SJSA1 (cell line): ENCODE measurements around the gene STAP2. TPM values are rescaled to one million over a fixed set of nuclear protein-coding genes. Genes with fewer than 3 reads are reported as not detected.

Source experiments
- DNase-seq, 2 experiments: peaks; one replicate each; pipeline ENCODE4 v3.0.0-alpha.2; 2015 to 2020; ENCODE audit warnings: low spot score in 2 of 2, low read depth in 1 of 2
- H3K27ac ChIP-seq: fragments of 250-450 bp; sonication (Bioruptor Pico); 2 replicates; pipeline ENCODE4 v1.5.1; 2020; ENCODE audit warnings: mild to moderate bottlenecking, moderate library complexity
- H3K27me3 ChIP-seq: fragments of 250-450 bp; sonication (Bioruptor Pico); replicated peaks from 2 replicates; pipeline ENCODE4 v1.5.1; 2020; ENCODE audit warnings: mild to moderate bottlenecking, moderate library complexity
- H3K36me3 ChIP-seq: fragments of 250-450 bp; sonication (Bioruptor Pico); 2 replicates; pipeline ENCODE4 v1.5.1; 2020; ENCODE audit warnings: mild to moderate bottlenecking
- H3K4me1 ChIP-seq: fragments of 250-450 bp; sonication (Bioruptor Pico); replicated peaks from 2 replicates; pipeline ENCODE4 v1.6.1; 2021; ENCODE audit warnings: mild to moderate bottlenecking
- H3K4me3 ChIP-seq: fragments of 250-450 bp; sonication (Bioruptor Pico); 2 replicates; pipeline ENCODE4 v1.5.1; 2020; ENCODE audit warnings: mild to moderate bottlenecking
- H3K9me3 ChIP-seq: fragments of 250-450 bp; sonication (Bioruptor Pico); replicated peaks from 2 replicates; pipeline ENCODE4 v1.5.1; 2020; ENCODE audit warnings: mild to moderate bottlenecking
- total RNA-seq: library from RNA; depleted of rRNA; stranded (reverse); fragments of >200 nt; shearing (Covaris generic); gene quantifications from 2 replicates; pipeline ENCODE4 v1.2.3, GENCODE V29; 2014

STAP2 gene
- total RNA-seq, 1 experiment from 2014 or later: 3.1 TPM

- no peaks in the 10 kb centered on the region for H3K27me3 ChIP-seq
- H3K36me3 ChIP-seq: no peaks in the 10 kb centered on the region
- H3K4me3 ChIP-seq: no peak overlapping the region
- H3K27ac ChIP-seq: no peak overlapping the region
- no peaks in the 10 kb centered on the region for H3K9me3 ChIP-seq
- H3K4me1 ChIP-seq: no peaks in the 10 kb centered on the region
- no peak for DNase-seq
Observed at GRCh38 chr19:4320419-4320818, 18.2 kb downstream of the STAP2 start.

GRCh38 chr19:4319067-4319718, 19.4 kb downstream of the STAP2 start:
- no peaks in the 10 kb centered on the region for H3K27me3 ChIP-seq
- H3K4me1 ChIP-seq: no peaks in the 10 kb centered on the region
- H3K9me3 ChIP-seq: no peaks in the 10 kb centered on the region
- no peaks in the 10 kb centered on the region for H3K36me3 ChIP-seq
- no peak overlapping the region for H3K4me3 ChIP-seq
- no peak for DNase-seq
- no peak overlapping the region for H3K27ac ChIP-seq

GRCh38 chr19:4318460-4318859, 20.2 kb downstream of the STAP2 start:
- no peak overlapping the region for H3K4me3 ChIP-seq
- no peak for DNase-seq
- no peaks in the 10 kb centered on the region for H3K4me1 ChIP-seq
- H3K27me3 ChIP-seq: no peaks in the 10 kb centered on the region
- H3K27ac ChIP-seq: no peak overlapping the region
- no peaks in the 10 kb centered on the region for H3K9me3 ChIP-seq
- no peaks in the 10 kb centered on the region for H3K36me3 ChIP-seq

GRCh38 chr19:4316956-4317355, 21.7 kb downstream of the STAP2 start:
- H3K36me3 ChIP-seq: no peaks in the 10 kb centered on the region
- no peak overlapping the region for H3K4me3 ChIP-seq
- no peaks in the 10 kb centered on the region for H3K9me3 ChIP-seq
- DNase-seq: no peak
- no peak overlapping the region for H3K27ac ChIP-seq
- H3K4me1 ChIP-seq: no peaks in the 10 kb centered on the region
- no peaks in the 10 kb centered on the region for H3K27me3 ChIP-seq

GRCh38 chr19:4313847-4314490, 24.7 kb downstream of the STAP2 start:
- H3K4me1 ChIP-seq: no peaks in the 10 kb centered on the region
- no peaks in the 10 kb centered on the region for H3K9me3 ChIP-seq
- H3K27me3 ChIP-seq: no peaks in the 10 kb centered on the region
- no peak overlapping the region for H3K4me3 ChIP-seq
- H3K36me3 ChIP-seq: no peaks in the 10 kb centered on the region
- no peak for DNase-seq
- H3K27ac ChIP-seq: no peak overlapping the region

GRCh38 chr19:4310247-4311121, 28.1 kb downstream of the STAP2 start:
- no peak overlapping the region for H3K27ac ChIP-seq
- H3K4me3 ChIP-seq: no peak overlapping the region
- no peaks in the 10 kb centered on the region for H3K27me3 ChIP-seq
- no peaks in the 10 kb centered on the region for H3K4me1 ChIP-seq
- no peaks in the 10 kb centered on the region for H3K36me3 ChIP-seq
- no peak for DNase-seq
- no peaks in the 10 kb centered on the region for H3K9me3 ChIP-seq

- H3K4me3 ChIP-seq: no peak overlapping the region
- no peaks in the 10 kb centered on the region for H3K9me3 ChIP-seq
- no peaks in the 10 kb centered on the region for H3K27me3 ChIP-seq
- H3K27ac ChIP-seq: no peak overlapping the region
- H3K4me1 ChIP-seq: no peaks in the 10 kb centered on the region
- H3K36me3 ChIP-seq: no peaks in the 10 kb centered on the region
- DNase-seq: no peak
Observed at GRCh38 chr19:4305659-4306058, 33.0 kb downstream of the STAP2 start.

- H3K9me3 ChIP-seq: no peaks in the 10 kb centered on the region
- no peaks in the 10 kb centered on the region for H3K27me3 ChIP-seq
- DNase-seq: no peak
- H3K36me3 ChIP-seq: no peaks in the 10 kb centered on the region
- H3K27ac ChIP-seq: no peak overlapping the region
- no peaks in the 10 kb centered on the region for H3K4me1 ChIP-seq
- H3K4me3 ChIP-seq: no peak overlapping the region
Observed at GRCh38 chr19:4305257-4305612, 33.4 kb downstream of the STAP2 start.

GRCh38 chr19:4304538-4305256, 33.9 kb downstream of the STAP2 start, which contains the start of gene FSD1:
Gene FSD1, plus strand, starts transcription at chr19:4304598. Its CDS starts 149 bp downstream, at chr19:4304747.
- H3K9me3 ChIP-seq: no peaks in the 10 kb centered on the region
- no peaks in the 10 kb centered on the region for H3K36me3 ChIP-seq
- H3K4me1 ChIP-seq: no peaks in the 10 kb centered on the region
- peak in 1 of 2 experiments; percentile 64 for DNase-seq
- H3K4me3 ChIP-seq: peak within 1 kb of the TSS; percentile 28
- H3K27me3 ChIP-seq: no peaks in the 10 kb centered on the region
- H3K27ac ChIP-seq: no peak within 1 kb of the TSS

- H3K9me3 ChIP-seq: no peaks in the 10 kb centered on the region
- no peaks in the 10 kb centered on the region for H3K4me1 ChIP-seq
- H3K27ac ChIP-seq: no peak overlapping the region
- no peaks in the 10 kb centered on the region for H3K27me3 ChIP-seq
- peak overlapping the region; percentile 28 for H3K4me3 ChIP-seq
- no peaks in the 10 kb centered on the region for H3K36me3 ChIP-seq
- no peak for DNase-seq
Observed at GRCh38 chr19:4303819-4304537, 34.6 kb downstream of the STAP2 start.

- Histone ChIP-seq H3K36me3 (no peaks in the 10 kb centered on the region), H3K4me3 (no peak within 1 kb of the TSS), H3K27me3 (no peaks in the 10 kb centered on the region), H3K4me1 (no peaks in the 10 kb centered on the region), H3K27ac (no peak within 1 kb of the TSS), H3K9me3 (no peaks in the 10 kb centered on the region)
- DNase-seq: no peak
Observed at GRCh38 chr19:4302243-4302640, 36.4 kb downstream of the STAP2 start, which contains the start of gene TMIGD2. Gene TMIGD2, minus strand, starts transcription at chr19:4302389. Its CDS starts 4 bp downstream, at chr19:4302385.

GRCh38 chr19:4301590-4302242, 36.9 kb downstream of the STAP2 start:
- Histone ChIP-seq H3K4me3 (no peak overlapping the region), H3K27ac (no peak overlapping the region), H3K9me3 (no peaks in the 10 kb centered on the region), H3K36me3 (no peaks in the 10 kb centered on the region), H3K27me3 (no peaks in the 10 kb centered on the region), H3K4me1 (no peaks in the 10 kb centered on the region)
- DNase-seq: no peak

- H3K27ac ChIP-seq: no peak overlapping the region
- no peaks in the 10 kb centered on the region for H3K36me3 ChIP-seq
- no peaks in the 10 kb centered on the region for H3K9me3 ChIP-seq
- H3K4me1 ChIP-seq: no peaks in the 10 kb centered on the region
- H3K4me3 ChIP-seq: no peak overlapping the region
- no peak for DNase-seq
- H3K27me3 ChIP-seq: no peaks in the 10 kb centered on the region
Observed at GRCh38 chr19:4300589-4300988, 38.0 kb downstream of the STAP2 start.
